ENCODE results near the gene TXNRD2. TPM values are rescaled to one million over a fixed set of nuclear protein-coding genes. Genes with fewer than 3 reads are reported as not detected.
A peak's percentile ranks its signal among the peaks of the same experiment; 100 is the strongest.

TXNRD2 gene
- total RNA-seq, 4 donors from 2014 or later = 8.0 to 11.3 (median 10.4) TPM

GRCh38 chr22:19876314-19876940 lies 65.2 kb downstream of the TXNRD2 start:
- no CpG with 5 or more reads among the region's 21 CpGs for WGBS, 2 donors
- intact Hi-C loops (cut with DNase I) = no loop called here
- peaks cover 0 to 22% (median 0%) of the 10 kb centered on the region in 3 donors for H3K36me3 ChIP-seq
- peaks cover 24 to 66% (median 33%) of the 10 kb centered on the region in 3 donors for H3K4me1 ChIP-seq
- DNase-seq = no peak
- no peaks in the 10 kb centered on the region for H3K27me3 ChIP-seq
- TF ChIP-seq CTCF (IDR thresholded peaks at IDR 0.05) (no peak), POLR2A (IDR thresholded peaks at IDR 0.05) (no peak)
- H3K4me3 ChIP-seq = no peak overlapping the region
- H3K27ac ChIP-seq = peak overlapping the region in 1 of 4 donors; percentile 16
- no peaks in the 10 kb centered on the region for H3K9me3 ChIP-seq

GRCh38 chr22:19875531-19876313 lies 65.9 kb downstream of the TXNRD2 start:
- intact Hi-C loops (cut with DNase I) = no loop called here
- 61 to 68% methylated on average over 7 to 11 of the region's 23 CpGs for WGBS, 2 donors

GRCh38 chr22:19875061-19875530 lies 66.5 kb downstream of the TXNRD2 start:
- TF ChIP-seq POLR2A (IDR thresholded peaks at IDR 0.05) = no peak
- TF ChIP-seq CTCF (IDR thresholded peaks at IDR 0.05) = no peak
- Histone ChIP-seq H3K27ac (peak overlapping the region; percentile 43 to 77 (median 65)), H3K9me3 (no peaks in the 10 kb centered on the region), H3K36me3 (peaks cover 0 to 22% (median 0%) of the 10 kb centered on the region in 3 donors), H3K27me3 (no peaks in the 10 kb centered on the region), H3K4me1 (peaks cover 21 to 56% (median 23%) of the 10 kb centered on the region in 3 donors), H3K4me3 (no peak overlapping the region)
- no peak for DNase-seq
- WGBS, 2 donors = no CpG with 5 or more reads among the region's 12 CpGs
- intact Hi-C loops (cut with DNase I) = no loop called here

More at GRCh38 chr22:19875531-19876313, 65.9 kb downstream of the TXNRD2 start:
- Histone ChIP-seq H3K27me3 (no peaks in the 10 kb centered on the region), H3K4me3 (no peak overlapping the region), H3K9me3 (no peaks in the 10 kb centered on the region), H3K36me3 (peaks cover 0 to 22% (median 0%) of the 10 kb centered on the region in 3 donors), H3K4me1 (peaks cover 23 to 59% (median 28%) of the 10 kb centered on the region in 3 donors), H3K27ac (peak overlapping the region; percentile 16 to 77 (median 52))
- DNase-seq = no peak
- TF ChIP-seq POLR2A (IDR thresholded peaks at IDR 0.05) = no peak
- no peak for TF ChIP-seq CTCF (IDR thresholded peaks at IDR 0.05)

- H3K27me3 ChIP-seq = no peaks in the 10 kb centered on the region
- H3K4me1 ChIP-seq = peaks cover 21 to 56% (median 23%) of the 10 kb centered on the region in 3 donors
- TF ChIP-seq CTCF (IDR thresholded peaks at IDR 0.05) (peak in 1 of 6 experiments; percentile 13), POLR2A (IDR thresholded peaks at IDR 0.05) (no peak)
- H3K9me3 ChIP-seq = no peaks in the 10 kb centered on the region
- peaks cover 0 to 22% (median 0%) of the 10 kb centered on the region in 3 donors for H3K36me3 ChIP-seq
- H3K27ac ChIP-seq = peak overlapping the region; percentile 43 to 77 (median 65)
- intact Hi-C loops (cut with DNase I) = no loop called here
- no peak for DNase-seq
- H3K4me3 ChIP-seq = no peak overlapping the region
- 17 to 39% methylated on average over 2 to 14 of the region's 27 CpGs for WGBS, 2 donors
These were observed 67.1 kb downstream of the TXNRD2 start for GRCh38 chr22:19874307-19875060.
